Measurements from ENCODE around the gene NEK7. TPM values are rescaled to one million over a fixed set of nuclear protein-coding genes. Genes with fewer than 3 reads are reported as not detected.

The NEK7 gene
- total and polyA plus RNA-seq, 2 of the 8 experiments (the other 6 are each of a cell fraction or from before 2014, with no cell fraction given): 5.1 to 10.0 TPM

GRCh38 chr1:198185146-198185545 lies 28.3 kb downstream of the NEK7 start:
- Histone ChIP-seq H2BK12ac (ENCODE audit: low read depth, low read length) (no peak overlapping the region), H3K23me2 (ENCODE audit: low read depth, low read length) (no peaks in the 10 kb centered on the region), H3K4me3 (ENCODE audit: extremely low read depth in 1 of 4, insufficient read depth in 2 of 4, low read depth in 3 of 4, low read length in 4 of 4) (no peak overlapping the region), H2AK5ac (ENCODE audit: low read depth, low read length) (no peak overlapping the region), H3K79me2 (ENCODE audit: control insufficient read depth in 1 of 2, insufficient read depth in 2 of 2, low read length in 2 of 2) (peaks cover 0 to 73% of the 10 kb centered on the region in 2 experiments; a peak in 3 of 4 replicates), H2BK15ac (ENCODE audit: low read length) (no peak overlapping the region), H2BK20ac (ENCODE audit: low read length) (no peak overlapping the region), H3K4ac (replicated peaks; ENCODE audit: insufficient read length, low read depth, low read length) (no peak overlapping the region), H4K8ac (ENCODE audit: extremely low read depth, insufficient read depth, low read length) (no peak overlapping the region), H3K23ac (ENCODE audit: insufficient read length) (no peak overlapping the region), H4K5ac (ENCODE audit: insufficient read length, low read depth, low read length) (no peak overlapping the region), H3K4me2 (ENCODE audit: insufficient read depth in 1 of 2, low read depth in 2 of 2, low read length in 2 of 2) (no peak overlapping the region), H3K9ac (replicated peaks in 1 of 4; ENCODE audit: extremely low read depth in 1 of 4, low read depth in 3 of 4, low read length in 3 of 4) (no peak overlapping the region), H3K36me3 (ENCODE audit: control insufficient read depth in 2 of 4, insufficient read depth in 4 of 4, low read length in 3 of 4) (no peaks in the 10 kb centered on the region), H2BK120ac (replicated peaks; ENCODE audit: low read depth, low read length) (no peak overlapping the region), H3K56ac (replicated peaks; ENCODE audit: insufficient read length, low read depth, low read length) (no peak overlapping the region), H2AFZ (ENCODE audit: low read length) (no peak overlapping the region), H3K14ac (ENCODE audit: insufficient read length) (no peak overlapping the region), H3K4me1 (replicated peaks in 1 of 4; ENCODE audit: control insufficient read depth in 3 of 4, insufficient read depth in 4 of 4, low read length in 3 of 4) (no peaks in the 10 kb centered on the region), H3K9me3 (ENCODE audit: insufficient read depth in 2 of 2, low read depth in 1 of 2, low read length in 1 of 2) (no peaks in the 10 kb centered on the region), H3K27me3 (replicated peaks in 1 of 4; ENCODE audit: control insufficient read depth in 3 of 4, extremely low read depth in 1 of 4, insufficient read depth in 3 of 4, low read length in 3 of 4) (no peaks in the 10 kb centered on the region), H3K79me1 (ENCODE audit: low read depth, low read length) (0 out of 2 replicates have a peak, but pooled peaks cover 2% of the 10 kb centered on the region), H3K27ac (ENCODE audit: low read depth, low read length) (no peak overlapping the region), H4K91ac (replicated peaks; ENCODE audit: insufficient read length, low read length) (no peak overlapping the region), H2BK5ac (ENCODE audit: low read depth, low read length) (no peak overlapping the region), H4K20me1 (replicated peaks in 1 of 2; ENCODE audit: control insufficient read depth in 1 of 2, insufficient read depth in 2 of 2, low read length in 2 of 2) (no peaks in the 10 kb centered on the region), H3K18ac (ENCODE audit: extremely low read depth, low read length) (no peak overlapping the region)
- FAIRE-seq (no peak), DNase-seq (ENCODE audit: low read depth in 1 of 2, low spot score in 2 of 2) (no peak)
- ChIA-PET POLR2A (ENCODE audit: partially characterized antibody) (no interaction called here), CTCF (ENCODE audit: partially characterized antibody) (no interaction called here)
- no peak for TF ChIP-seq EGR1 (IDR thresholded peaks at IDR 0.05; ENCODE audit: borderline replicate concordance, low read depth, low read length)
- no peak for TF ChIP-seq KDM1A (IDR thresholded peaks at IDR 0.05; ENCODE audit: borderline replicate concordance, low read length)
- WGBS, 2 experiments (ENCODE audit: extremely low coverage in 1 of 2, insufficient coverage in 1 of 2, insufficient read length in 1 of 2, insufficient replicate concordance in 2 of 2, low coverage in 1 of 2, low lambda C conversion rate in 2 of 2, missing lambda C conversion rate in 1 of 2): 91% methylated on average over 3 of the region's 3 CpGs; no CpG with 5 or more reads in 1 of the 2 experiments

Data from H1 (cell line).